HG02610 (cell line): ENCODE results near the gene CACNA1S.

Source experiments
- ATAC-seq: cut with Tn5 transposase; IDR thresholded peaks from one replicate; pipeline ENCODE4 v1.9.1; 2021; ENCODE audit warnings: mild to moderate bottlenecking, moderate library complexity; ENCODE audit not compliant: unreplicated experiment

CACNA1S gene

GRCh38 chr1:201112173-201112731 lies at the start of gene CACNA1S:
CACNA1S (minus strand) TSS chr1:201112426; CDS start chr1:201112339, 87 bp downstream.
- ATAC-seq = no peak

DNA sequence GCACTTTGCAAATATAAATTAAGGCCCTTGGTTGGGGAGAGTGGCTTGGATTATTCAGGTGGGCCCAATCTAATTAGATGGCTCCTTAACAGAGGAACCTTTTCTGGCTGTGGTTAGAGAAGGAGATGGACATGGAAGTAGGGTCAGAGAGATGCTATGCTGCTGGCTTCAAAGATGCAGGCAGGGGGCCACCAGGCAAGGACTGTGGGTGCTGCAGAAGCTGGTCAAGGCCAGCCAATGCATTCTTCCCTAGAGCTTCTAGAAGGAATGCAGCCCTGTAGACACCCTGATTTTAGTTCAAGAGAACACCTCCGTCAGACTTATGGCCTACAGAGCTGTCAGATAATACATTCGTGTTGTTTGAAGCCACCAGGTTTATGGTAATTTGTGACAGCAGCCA lies 45.7 kb upstream of the CACNA1S start:
- no peak for ATAC-seq

GRCh38 chr1:201156819-201157218 lies 44.6 kb upstream of the CACNA1S start:
- ATAC-seq = no peak

- ATAC-seq = no peak
Measured at GRCh38 chr1:201156346-201156745, 44.1 kb upstream of the CACNA1S start.

DNA sequence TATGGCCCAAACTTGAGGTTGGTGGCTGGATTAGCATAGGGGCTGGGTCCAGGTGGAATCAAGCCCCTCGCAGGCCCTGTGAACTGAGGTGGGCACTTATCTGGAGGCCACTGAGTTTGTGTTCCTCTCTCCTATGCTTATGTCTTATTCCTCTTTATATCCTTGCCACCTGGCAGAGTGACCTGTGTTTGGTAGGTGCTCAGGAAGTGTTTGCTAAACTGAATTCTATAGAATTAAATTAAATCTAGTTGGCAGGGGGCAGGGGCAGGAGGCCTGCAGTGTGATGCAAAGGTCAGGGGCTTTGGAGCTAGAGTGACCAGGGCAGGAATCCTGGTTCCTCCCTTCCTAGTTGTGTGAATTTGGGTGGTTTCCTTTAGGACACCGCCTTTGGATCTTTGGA lies 43.1 kb upstream of the CACNA1S start:
- no peak for ATAC-seq

DNA sequence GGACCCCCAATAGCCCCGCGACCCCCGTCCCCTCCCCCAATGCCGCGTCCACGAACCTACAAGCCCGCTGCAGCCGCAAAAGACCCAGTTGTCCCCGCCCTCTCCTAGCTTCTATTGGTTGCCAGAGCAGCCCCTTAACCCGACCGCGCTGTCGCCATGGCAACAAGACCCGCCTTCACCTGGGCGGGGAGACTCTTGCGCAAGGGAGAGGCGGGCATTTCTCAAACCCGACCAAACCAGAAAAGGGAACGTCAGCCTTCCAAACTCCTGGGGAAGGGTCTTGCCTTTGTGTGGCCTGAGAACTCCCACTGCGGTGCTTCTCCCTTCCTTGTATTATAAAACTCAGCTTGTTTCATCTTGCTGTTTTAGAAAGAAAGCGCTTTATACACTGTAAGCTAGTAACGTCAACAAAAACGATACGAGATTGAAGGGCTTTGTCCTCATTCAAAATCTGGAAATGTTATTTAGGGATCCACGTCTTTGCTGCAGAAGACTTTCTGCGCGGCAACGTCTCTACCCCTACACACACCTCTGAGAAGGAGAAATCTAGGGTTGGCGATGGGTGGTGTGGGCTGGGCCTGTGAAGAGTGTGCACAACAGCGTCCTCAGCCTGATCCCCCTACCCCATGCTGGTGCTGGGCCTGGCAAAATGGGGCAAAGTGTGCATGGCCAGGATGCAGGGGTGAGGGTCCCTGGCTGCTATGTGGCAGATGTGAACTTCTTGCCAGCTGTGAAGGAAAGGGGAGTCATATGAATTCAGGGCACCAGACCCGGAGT lies 42.4 kb upstream of the CACNA1S start, which contains the start of gene TMEM9:
TSS of gene TMEM9 (minus strand) at position 86 of the 777 bp plus-strand sequence. CDS start 551 bp downstream, outside the sequence.
- peak; percentile 96 for ATAC-seq

GRCh38 chr1:201153474-201154388 lies 41.5 kb upstream of the CACNA1S start:
- ATAC-seq = peak; percentile 68

- no peak for ATAC-seq
Measured at GRCh38 chr1:201149400-201149799, 37.2 kb upstream of the CACNA1S start.

GRCh38 chr1:201147396-201148015 lies 35.3 kb upstream of the CACNA1S start:
- ATAC-seq = no peak

DNA sequence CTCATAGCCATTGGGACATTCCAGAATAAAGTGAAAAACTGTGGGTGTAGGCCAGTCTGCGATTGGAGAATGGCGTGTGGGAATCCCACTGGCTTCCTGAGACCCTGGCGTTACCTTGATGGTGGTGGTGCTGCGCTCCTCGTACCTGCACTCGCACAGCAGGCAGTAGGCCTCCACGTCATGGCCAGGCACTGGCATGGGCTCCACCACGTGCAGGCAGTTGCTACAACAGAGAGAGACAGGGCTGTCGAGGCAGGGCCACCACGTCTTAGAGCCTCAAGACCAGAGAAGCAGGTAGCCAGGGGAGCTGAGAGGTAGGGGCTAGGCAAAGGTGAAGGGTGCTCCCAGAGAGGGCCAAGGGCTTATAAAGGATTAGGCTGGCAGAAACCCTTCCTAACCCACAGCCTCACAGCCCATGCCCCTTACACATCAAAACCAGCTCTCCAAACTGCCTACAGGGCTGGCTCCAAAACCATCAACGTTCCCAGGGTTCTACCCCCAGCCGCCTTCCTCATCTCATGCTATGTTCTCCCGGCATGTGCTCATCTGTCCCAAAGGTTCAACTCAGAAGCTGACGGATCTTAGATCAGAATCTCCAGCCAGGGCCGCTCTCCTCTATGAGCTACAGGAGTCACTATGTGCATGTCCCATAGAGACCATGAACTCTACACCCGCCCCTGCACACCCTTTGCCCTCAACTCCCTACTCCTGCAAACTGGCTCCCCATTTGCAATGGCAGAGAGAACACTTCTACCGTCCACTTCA lies 34.6 kb upstream of the CACNA1S start:
- no peak for ATAC-seq

DNA sequence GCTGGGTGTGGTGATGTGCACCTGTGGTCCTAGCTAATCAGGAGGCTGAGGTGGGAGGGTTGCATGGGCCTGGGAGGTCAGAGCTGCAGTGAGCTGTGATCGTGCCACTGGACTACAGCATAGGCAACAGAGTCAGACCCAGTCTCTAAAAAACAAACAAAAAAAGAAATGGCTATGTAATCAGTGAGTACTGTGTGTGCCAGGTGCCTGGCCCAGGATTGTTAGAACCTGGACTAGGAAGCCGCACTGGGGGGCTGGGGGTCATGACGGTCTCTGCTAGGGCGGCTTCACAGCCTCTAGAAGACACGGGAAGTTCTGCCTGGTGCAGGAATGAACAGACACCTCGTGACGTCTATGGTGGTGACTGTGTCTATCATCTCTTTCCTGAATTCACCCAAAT lies 33.6 kb upstream of the CACNA1S start:
- ATAC-seq = no peak

DNA sequence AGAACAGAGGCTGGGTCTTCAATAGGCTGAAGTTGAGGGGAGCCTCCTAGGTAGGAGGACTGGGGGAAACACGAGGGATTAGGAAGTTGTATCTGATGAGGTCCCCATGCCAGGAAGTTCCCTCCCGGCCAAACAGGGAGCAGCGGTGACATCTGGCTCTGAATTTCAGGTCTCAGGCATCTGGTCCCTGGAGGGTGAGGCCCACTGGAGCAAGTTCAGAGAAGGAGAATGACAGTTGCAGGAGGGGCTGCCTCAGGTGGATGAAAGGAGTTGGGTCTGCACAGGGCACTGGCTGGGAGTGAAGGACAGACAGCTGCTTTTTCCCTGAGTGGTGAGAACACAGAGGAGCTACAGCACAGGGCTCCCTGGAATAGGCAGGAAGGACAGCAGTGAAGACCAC lies 32.9 kb upstream of the CACNA1S start:
- no peak for ATAC-seq

DNA sequence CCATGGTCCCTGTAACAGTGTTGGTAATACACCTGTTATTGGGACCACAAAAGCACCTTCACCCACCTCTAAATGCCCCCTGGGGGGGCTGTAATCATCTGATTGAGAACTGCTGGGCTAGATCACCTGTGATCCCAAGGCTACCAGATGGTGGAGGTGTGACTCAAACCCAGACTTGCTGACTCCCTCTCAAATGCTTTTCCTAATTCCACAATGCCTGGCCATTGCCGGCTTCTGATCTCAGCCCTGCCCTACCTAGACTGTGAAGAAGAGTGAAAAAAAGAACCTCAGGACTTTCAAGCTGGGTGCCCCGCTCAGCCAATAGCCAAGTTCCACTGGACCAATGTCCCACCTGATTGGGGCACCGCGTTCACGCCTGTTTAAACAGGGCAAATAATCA lies 32.5 kb upstream of the CACNA1S start:
- ATAC-seq = no peak

- ATAC-seq = no peak
Measured at GRCh38 chr1:201143726-201144635, 31.8 kb upstream of the CACNA1S start.

GRCh38 chr1:201142849-201143725 lies 30.9 kb upstream of the CACNA1S start:
- no peak for ATAC-seq

DNA sequence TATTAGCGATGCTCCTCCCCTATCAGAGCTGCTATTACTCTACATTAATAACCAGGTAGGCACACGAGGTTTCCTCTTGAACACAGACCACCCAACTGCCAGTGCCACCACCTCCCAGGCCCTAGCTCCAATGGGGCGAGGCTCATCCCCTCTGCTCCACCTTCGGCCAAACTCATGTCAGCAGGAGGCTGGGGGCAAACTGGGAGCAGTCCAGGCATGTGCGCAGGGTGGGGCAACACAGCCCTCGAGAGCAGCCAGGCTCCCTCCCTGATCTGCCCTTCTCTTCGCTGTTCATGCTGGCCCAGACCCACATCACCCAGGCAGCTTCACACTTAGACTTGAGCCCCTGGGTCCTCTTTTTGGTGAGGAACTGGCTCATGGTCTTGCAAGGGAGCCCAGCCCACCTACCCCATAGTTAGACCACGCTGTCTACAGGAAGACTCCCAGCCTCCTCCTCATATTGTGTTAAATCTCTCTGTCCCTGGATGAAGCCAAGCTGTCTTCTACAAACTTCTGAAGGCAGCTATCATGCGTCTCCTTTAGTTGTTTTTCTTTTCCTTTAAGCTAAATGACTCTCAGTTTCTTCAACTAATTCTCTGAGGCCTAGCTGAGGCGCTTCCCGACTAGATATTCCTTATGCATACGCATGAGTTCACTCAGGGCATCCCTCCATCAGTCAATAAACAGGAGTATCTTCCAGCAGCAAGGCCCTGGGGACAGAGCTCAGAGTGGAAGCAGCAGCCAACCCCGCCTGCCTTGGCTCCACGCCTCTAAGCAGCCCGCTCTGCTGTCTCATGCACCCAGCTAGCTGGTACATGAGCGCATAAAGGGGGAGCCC lies 30.0 kb upstream of the CACNA1S start:
- no peak for ATAC-seq

GRCh38 chr1:201141418-201141817 lies 29.2 kb upstream of the CACNA1S start:
- ATAC-seq = no peak

DNA sequence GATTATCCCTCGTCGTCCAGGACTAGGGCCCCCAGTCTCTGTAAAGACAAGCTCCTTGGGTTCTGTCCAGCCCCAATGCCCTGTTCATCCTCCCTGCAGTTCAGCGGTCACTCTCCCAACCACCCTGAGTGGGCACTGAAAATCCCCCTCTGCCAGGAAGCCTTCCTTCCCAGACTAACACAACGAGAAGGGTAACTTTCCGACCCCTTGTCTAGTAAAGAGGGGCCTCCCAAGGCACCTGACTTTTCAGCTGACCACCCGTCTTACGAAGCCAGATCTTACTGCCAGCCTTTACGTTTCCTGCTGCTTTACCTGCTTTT lies 28.7 kb upstream of the CACNA1S start:
- no peak for ATAC-seq
